Stomach (tissue), 4 donors: ENCODE data around the gene RAD51D.

Experiments
- POLR2A ChIP-seq, 4 donors: fragments of 450-650 bp; IDR thresholded peaks; one replicate each; pipeline ENCODE4 v1.6.1; 2016; ENCODE audit warnings: antibody characterized with exemption in 4 of 4, control low read depth in 2 of 4, mild to moderate bottlenecking in 1 of 4, moderate library complexity in 1 of 4
- POLR2AphosphoS5 ChIP-seq, 3 donors: sonication (generic); formaldehyde crosslinking; IDR thresholded peaks; one replicate each; pipeline ENCODE4 v1.6.1; 2016; ENCODE audit warnings: antibody characterized with exemption in 3 of 3

- no peak for TF ChIP-seq POLR2AphosphoS5 (IDR thresholded peaks at IDR 0.05)
- TF ChIP-seq POLR2A (IDR thresholded peaks at IDR 0.05), result no peak
Measured at GRCh38 chr17:35146214-35146833, 26.7 kb upstream of the RAD51D start.
